Fibroblast of lung (primary cell): ENCODE measurements around the gene FBLN1.

Experiments used
- EZH2 ChIP-seq: IDR thresholded peaks from 2 replicates; pipeline ENCODE4 v1.5.1; 2012; ENCODE audit warnings: low read length, control low read depth, mild to moderate bottlenecking; ENCODE audit errors: missing control alignments
- TF ChIP-seq, protein P1 (sequence below), 2 donors: IDR thresholded peaks in 1 of 2; conservative IDR thresholded peaks in 1 of 2; 1 replicate in 1 of 2; 2 replicates in 1 of 2; pipeline ENCODE4 v1.5.1; 2011 to 2012; ENCODE audit warnings: low read length in 2 of 2, control low read depth in 1 of 2, inconsistent platforms in 1 of 2, low read depth in 1 of 2, mild to moderate bottlenecking in 1 of 2

DNA sequence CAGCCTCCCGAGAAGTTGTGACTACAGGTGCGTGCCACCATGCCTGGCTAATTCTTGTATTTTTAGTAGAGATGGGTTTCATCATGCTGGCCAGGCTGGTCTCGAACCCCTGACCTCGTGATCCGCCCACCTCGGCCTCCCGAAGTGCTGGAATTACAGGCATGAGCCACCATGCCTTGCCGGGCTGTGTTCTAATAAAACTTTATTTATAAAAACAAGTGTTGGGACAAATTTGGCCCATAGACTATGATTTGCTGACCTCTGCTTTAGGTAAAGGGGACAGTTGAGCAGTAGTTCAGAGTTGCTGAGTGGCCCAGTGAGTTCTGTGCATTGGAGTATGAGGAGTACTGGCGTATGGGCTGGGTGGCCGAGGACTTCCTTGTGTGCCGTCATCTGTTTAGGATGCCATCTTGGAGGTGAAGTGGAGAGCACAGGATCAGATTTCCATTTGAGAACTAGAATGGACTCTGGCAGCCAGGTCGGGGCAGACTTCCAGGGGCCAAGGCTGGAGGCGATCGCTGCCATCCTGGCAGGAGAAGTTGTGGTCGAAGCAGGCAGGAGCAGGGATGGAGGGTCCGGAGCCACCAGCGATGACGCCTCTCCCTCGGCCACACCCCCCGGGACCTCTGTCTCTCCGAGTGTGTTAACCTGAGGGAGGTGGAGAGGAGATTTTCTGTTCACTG, 43.8 kb downstream of the FBLN1 start:
- TF ChIP-seq, protein P1, sequence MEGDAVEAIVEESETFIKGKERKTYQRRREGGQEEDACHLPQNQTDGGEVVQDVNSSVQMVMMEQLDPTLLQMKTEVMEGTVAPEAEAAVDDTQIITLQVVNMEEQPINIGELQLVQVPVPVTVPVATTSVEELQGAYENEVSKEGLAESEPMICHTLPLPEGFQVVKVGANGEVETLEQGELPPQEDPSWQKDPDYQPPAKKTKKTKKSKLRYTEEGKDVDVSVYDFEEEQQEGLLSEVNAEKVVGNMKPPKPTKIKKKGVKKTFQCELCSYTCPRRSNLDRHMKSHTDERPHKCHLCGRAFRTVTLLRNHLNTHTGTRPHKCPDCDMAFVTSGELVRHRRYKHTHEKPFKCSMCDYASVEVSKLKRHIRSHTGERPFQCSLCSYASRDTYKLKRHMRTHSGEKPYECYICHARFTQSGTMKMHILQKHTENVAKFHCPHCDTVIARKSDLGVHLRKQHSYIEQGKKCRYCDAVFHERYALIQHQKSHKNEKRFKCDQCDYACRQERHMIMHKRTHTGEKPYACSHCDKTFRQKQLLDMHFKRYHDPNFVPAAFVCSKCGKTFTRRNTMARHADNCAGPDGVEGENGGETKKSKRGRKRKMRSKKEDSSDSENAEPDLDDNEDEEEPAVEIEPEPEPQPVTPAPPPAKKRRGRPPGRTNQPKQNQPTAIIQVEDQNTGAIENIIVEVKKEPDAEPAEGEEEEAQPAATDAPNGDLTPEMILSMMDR (conservative IDR thresholded peaks at IDR 0.05 in 1 of 2, IDR thresholded peaks at IDR 0.05 in 1 of 2; ENCODE audit: low read depth in 1 of 2, low read length in 2 of 2): no peak
- no peak for TF ChIP-seq EZH2
